ENCODE results near the gene CCDC171.
"Not testable (repeated sequence)": the region's sequence is repeated elsewhere in the genome, so short reads cannot be mapped to it uniquely, and the experiment has no call there.

The CCDC171 gene
- long read RNA-seq, donor 1, result 0 reads
- long read RNA-seq, donor 2, result 0 reads
- long read RNA-seq, donor 3, result 0 reads
- long read RNA-seq, donor 4, result 0 reads
- long read RNA-seq, donor 5, result 0 reads
- long read RNA-seq, donor 6, result 0 reads
- long read RNA-seq, donor 7, result 0 reads
- long read RNA-seq, donor 8, result 0 reads

DNA sequence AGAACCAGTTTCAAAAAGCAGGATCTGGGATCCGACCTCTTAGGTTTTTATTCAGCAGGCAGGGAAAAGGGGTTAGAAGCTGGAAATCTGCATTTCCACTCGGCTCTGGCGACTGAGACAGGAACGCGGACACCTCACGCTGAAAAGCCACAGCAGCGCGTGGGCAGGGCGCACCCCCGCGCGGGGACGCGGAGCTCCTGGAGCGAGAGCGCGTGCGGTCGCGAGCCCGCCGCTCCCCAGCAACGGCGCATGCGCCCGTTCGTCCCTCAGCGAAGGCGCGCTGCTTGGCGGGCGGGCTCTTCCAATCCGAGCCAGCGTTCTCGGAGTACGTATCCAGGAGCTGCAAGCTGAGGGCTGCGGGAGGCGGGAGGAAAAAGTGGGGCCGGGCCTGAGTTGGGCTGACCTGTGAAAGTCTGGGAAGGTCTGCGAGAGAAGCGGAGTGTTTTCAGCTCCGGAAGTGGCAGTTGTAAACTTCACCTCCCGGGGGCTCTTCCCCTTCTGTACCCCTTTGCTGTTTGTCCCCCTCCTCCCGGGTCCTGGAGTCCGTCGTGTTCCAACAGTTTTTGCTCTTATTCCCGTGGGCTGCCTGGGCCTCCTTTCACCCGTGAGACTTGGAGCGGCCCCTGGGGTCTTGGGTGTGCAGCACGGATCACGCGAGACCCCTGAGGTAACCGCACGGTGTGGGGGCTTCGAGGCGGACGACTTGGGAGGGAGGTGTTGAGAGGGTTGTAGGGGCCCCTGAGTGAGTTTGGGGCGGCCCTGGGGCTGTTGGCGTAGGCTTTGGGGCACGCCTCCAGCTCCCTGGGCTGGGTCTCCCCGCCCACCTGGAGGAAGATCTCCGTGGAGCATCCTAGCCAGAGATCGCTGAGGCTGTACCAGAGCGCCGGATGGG lies at the start of gene CCDC171:
CCDC171 (plus strand) TSS at position 408 of the 892 bp plus-strand sequence. CDS start 11,046 bp downstream, outside the sequence.
- peak; percentile 96 for DNase-seq

DNA sequence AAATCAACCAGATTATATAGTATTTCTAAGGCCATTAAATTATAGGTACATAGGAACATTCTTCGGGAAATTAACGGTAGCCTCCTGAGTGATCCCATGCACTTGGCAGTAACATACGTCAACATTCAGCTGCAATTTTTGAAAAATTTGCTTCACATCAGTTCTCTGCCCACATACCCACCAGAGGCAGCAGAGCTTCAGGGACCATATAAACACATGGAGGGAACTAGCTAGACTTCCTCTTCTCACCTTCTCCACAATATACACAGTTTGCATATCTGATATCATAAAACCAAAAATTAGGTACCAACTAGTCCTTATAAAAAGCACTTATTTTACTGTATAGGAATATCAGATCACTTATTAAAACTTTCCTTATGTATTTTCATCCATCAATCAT lies 46.9 kb upstream of the CCDC171 start:
- DNase-seq, result no peak

DNA sequence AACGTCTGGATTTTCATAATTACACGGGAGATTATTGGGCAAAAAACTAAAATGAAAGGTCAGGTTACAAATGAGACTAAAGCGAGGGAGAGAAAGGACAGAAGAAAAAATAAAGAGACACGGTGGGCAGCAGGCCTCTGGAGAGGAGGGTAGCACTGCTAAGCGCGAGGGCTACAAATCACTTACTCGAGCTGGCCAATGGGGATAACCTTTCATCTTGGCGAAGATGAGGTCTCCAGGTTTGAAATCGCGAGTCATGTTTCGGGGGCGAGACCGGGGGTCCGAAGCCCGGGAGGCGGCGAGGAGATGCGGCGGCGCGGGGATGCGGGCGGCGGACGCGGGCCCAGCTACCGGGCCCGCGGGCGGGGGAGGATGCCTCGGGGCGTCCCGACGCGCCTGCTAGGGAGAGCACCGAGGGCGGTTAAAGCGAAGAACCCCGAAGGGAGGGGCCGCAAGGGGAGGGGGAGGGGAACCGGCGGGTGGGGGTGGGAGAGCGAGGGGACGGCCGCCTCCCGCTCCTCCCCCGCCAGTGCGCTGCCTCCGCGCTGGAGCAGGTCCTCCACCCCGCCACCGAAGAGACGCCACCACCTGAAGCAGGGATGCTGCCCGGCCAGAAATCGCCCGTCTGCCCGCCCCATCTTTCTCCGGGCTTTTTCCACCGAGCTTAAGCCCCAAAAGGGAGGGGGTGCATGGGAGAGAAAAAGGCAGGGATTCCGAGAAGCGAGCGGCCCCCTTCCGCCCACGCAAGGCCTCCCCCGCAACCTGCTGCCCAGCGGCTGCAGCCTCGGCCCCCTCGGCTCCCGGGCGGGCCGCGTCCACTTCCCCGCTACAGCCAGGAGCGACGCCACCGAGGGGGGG lies 42.7 kb upstream of the CCDC171 start:
- DNase-seq, result peak; percentile 76

DNA sequence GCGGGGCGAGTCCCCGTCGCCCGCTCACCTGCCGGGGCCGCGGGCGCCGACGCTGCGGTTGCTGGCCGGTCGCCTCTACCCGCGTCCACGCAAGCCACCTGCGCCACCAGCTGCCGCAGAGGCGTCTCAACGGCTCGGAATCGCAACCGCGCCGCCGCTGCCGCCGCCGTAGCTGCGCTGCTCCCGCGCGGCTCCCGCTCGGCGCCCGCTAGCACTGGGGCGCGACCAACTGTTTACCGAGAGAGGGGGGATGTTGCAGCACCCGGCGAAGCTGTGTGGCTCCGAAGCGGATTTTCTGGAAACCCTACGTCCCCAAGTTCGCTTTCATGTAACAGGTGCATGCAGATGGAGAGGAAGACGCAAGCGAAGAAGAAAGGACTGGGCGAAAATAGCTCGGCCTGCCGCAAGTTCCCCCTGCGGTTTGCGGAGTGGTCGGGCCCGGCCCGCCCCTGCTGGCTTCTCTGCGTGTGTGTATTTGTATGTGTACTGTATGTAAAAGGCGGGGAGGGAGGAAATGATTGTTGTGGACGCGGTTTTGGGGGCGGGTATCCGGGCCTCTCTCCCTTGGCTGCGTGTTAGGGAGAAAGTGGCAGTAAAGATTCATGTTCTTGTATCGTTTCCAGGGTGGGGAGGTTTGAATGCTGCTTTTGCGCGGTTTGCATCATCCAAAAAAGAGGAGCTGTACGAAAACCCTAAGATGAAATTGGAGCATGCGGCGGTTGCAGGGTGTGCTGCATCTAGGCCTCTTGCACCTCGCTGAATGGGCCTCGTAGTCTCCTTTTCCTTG lies 41.9 kb upstream of the CCDC171 start, which contains the start of gene PSIP1:
PSIP1 (minus strand) TSS at position 182 of the 787 bp plus-strand sequence. CDS start 782 bp downstream, outside the sequence.
- DNase-seq, result peak; percentile 100

DNA sequence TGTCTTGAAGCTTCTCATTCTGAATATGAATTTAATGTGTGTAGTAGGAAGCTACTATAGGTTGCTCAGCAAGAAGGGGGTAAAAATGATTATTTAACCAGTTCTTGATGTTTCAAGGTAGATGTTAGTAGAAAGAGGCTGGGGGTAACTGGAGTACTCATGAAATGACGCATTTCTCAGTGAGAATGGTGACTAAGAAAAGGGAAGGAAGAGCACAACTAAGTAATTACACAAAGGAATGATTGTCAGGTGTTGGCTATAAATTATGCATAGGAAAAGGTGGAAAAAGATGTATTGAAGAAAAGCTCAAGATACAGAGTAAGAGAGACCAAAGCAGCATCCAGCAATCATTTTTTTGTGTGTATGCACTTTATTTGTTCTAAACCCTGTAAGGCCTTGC lies 40.6 kb upstream of the CCDC171 start:
- no peak for DNase-seq

DNA sequence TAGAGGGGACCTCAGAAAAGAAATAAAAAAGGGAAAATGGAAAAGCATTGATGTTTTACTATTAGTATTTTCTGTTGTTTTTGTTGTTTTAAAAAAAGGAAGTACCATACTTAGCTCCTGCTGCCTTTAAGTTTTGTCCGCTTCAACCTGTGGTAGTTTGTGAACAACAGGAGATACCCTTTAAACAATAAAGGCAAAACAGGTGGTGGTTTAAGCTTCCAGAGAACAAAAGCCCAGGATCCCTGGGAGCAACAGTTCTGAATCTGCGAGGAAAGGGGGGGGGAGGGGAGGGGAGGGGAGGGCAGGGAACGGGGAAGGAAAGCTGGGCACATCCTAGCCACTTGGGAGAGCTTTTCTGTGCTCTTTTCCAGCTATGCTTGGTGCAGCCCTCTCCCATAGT lies 40.0 kb upstream of the CCDC171 start:
- no peak for DNase-seq

DNA sequence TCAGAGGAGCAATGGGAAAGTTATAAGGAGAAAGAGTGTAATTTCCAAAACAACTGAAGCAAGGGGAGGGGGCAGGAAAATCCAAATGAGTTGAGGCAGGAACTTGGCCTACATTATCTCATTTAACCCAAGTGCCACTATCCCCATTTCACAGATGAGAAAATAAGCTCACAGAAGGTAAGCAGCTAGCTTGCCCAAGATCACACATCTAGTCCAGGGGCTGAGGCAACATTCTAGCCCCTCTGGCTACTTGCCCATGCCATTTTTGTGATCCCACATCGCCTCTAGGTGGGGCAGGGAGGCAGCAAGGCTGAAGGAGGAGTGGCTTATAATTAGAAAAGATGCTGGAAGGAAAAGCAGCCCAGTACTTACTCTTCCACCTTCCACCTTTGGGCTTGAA lies 39.5 kb upstream of the CCDC171 start:
- no peak for DNase-seq

DNA sequence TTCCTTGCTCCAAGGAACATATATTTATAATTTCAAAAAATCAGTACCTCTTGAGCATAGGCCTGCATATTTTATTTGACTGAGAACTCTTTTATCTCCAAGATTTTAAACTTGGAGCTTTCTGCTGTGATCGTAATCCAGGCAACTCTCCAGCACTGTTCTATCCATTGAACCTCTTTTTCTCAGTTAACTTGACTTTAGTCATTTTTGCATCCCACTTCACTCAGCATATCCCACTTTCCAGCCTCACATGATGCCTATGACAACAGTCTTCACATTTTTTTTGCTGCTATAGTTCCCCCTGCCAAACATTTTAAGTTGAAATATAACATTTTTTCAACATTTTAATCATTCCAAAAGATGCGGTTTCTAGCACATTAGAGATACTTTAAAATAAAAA lies 33.0 kb upstream of the CCDC171 start:
- DNase-seq, result no peak

DNA sequence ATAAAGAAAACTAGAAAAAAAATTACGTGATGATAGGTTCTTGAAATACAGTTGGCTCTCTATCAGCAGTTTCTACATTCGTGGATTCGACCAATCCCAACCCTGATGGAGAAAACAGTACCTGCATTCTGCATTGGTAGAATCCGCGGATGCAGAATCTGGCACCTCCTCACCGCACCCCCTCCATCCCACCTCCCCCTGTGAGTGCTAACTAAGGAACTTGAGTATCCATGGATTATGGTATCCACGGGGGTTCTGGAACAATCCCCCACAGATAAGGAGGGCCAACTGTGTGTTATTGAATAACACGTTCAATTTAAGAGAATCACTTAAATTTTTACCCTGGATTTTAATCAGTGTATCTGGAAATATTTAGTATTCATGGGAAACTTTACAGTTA lies 31.6 kb upstream of the CCDC171 start:
- DNase-seq, result no peak

DNA sequence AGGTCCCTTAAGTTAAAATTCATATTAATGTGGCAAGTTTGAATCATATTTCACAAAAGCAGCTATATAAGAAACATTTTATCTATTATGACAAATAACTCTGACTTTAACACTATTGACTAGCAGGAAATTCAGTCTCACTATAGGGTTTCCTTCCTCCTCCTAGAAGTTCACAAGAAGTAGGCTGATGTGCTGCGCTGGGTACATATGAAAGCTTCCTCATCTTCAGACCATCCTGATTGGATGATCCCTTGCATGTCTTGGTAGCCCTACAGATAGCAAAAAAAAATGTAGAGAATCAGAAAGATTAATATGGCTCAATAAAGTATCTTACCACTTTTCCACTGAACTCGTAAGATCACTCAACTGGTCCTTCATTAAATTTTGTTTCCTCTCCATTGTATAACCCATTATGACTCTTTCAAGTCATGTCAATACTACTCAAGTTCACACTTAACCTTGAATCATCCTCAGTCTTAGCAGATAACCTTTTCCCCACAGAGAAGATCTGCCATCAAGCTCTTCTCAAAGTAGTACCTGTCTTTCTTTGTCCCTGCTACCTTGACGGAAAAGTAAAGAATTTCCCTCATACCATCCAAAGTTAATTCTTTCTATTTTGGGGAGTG lies 30.6 kb upstream of the CCDC171 start:
- no peak for DNase-seq

DNA sequence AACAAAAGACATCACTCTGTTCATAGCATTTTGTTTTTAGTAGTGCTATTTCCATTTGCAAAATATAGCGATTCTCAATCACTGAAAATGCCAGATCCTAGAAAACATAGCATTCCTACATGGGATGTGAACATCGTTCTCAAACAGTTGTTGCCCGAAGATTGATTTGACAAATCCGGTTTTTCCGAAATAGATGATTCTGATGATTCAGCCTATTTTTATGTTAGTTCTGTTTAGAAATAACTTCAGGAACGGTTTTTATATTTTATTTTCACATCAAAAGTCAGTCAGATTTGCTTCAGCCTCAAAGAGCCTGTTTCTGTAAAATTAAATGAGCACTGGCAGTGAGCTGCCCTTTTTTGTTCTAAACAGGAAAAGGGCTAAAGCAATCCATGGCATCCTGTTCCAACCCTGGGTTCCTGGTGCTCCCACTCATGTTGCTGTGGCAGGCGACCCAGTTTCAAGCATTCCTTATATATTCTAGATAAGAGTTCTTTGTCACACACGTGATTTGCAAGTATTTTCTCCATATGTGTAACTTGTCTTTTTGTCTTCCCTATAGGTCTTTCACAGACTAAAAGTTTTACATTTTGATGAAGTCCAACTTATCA lies 27.9 kb upstream of the CCDC171 start:
- DNase-seq, result no peak

DNA sequence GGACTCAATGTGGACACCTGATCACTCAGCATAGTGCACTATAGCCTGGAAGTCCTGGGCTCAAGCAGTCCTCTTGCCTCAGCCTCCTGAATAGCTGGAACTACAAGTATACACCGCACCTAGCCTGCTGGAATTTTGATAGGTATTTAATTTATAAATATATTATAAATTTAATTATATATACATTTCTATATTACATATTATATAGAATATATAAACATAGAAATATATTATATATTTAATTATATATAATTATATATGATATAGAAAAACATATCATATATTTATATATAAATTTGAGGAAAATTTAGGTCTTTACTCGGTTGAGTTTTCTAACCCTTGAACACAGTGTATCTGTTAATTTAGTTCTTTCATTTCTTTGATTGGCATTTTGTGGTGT lies 26.9 kb upstream of the CCDC171 start:
- no peak for DNase-seq

DNA sequence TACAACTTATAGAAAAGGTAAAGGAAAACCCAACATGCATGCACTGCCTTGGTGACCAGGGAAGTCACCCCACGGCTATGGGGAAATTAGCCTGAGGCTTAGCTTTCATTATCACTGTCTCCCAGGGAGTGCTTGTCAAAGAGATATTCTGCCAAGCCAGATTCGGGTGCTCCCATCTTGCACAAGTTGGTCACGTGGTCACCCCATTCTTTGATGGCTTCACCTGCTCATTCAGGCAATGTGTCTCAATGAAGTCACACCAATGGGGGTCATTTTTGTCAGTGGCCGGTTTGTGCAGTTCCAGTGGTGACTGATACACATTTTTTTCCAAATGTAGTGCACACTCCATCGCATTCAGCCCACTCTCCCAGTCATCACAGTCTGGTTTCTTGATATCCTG lies 25.8 kb upstream of the CCDC171 start:
- DNase-seq, result not testable (repeated sequence)

DNA sequence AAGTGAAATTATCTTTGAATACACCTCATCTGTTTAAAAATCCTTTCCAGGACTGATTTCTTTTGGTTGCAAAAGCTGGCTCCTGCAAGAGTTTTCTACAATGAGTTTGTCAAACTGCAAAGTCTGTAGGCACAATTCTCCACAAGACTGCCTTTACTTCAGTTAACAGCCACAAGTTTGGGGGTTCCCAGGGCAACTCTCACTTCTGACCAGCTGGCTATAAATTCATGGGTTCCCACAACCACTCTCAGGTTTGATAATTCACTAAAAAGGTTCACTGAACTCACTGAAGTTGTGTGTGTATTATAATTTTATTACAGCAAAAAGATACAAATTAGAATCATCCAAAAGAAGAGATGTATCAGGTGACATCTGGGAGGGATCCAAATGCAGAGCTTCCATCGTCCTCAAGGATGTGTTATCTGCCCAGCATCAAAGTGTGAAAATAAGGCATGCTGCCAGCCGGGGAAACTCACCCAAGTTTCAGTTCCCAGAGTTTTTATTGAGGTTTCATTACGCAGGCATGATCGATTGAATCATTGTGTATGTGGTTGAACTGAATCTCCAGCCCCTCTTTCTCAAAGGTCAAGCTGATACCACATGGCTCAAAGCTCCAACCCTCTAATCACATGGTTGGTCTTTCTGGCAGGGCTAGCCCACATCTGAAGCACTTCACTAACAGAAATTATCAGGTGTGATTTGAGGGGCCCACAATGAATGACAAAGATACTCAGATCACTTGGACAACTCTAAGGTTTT lies 23.1 kb upstream of the CCDC171 start:
- no peak for DNase-seq

DNA sequence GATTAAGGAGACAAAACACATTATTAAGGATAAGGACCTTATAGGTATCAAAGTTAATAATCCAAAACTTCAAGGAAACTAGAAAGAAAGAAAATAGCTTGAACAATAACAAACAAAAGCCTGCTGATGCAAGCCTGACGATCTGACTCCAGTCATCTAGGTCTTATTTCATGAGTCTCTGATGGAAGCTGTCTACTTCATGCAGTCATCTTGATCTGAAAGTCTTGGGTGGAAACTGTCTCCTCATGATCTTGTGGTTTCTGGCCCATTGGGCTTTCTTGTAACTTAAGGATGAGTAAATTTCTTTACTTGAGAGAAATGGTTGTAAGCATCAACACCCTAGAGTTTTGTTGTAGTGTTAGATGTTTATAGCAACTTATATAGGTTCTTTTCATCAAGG lies 21.5 kb upstream of the CCDC171 start:
- DNase-seq, result no peak

DNA sequence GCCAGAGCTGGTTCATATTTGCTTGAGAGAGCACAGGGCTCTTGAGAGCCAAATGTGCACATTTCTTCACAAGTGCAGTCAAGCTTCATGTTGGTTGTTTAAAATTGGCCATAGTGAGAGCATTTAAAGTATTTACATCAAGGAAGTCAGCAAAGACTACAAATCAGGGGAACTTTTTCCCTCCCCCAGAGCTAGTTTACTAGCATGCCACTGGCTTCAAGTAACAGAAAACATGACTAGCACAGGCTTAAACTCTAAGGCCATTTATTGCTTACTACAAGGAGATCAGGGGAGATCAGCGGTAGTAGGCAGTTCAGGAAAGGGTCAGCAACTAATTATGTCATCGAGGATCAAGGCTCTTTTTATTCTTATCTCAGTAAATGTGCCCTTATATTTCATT lies 11.0 kb upstream of the CCDC171 start:
- peak; percentile 11 for DNase-seq

DNA sequence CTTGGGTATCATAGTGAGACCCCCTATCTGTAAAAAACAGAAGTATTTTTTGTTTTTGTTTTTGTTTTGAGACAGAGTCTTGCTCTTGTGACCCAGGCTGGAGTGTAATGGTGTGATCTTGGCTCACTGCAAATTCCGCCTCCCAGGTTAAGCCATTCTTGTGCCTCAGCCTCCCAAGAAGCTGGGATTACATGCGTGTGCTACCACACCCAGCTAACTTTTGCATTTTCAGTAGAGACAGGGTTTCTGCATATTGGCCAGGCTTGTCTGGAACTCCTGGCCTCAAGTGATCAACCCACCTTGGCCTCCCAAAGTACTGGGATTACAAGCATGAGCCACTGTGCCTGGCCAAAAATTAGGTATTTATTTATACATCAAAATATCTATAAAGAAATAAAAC lies 10.2 kb upstream of the CCDC171 start:
- DNase-seq, result no peak

DNA sequence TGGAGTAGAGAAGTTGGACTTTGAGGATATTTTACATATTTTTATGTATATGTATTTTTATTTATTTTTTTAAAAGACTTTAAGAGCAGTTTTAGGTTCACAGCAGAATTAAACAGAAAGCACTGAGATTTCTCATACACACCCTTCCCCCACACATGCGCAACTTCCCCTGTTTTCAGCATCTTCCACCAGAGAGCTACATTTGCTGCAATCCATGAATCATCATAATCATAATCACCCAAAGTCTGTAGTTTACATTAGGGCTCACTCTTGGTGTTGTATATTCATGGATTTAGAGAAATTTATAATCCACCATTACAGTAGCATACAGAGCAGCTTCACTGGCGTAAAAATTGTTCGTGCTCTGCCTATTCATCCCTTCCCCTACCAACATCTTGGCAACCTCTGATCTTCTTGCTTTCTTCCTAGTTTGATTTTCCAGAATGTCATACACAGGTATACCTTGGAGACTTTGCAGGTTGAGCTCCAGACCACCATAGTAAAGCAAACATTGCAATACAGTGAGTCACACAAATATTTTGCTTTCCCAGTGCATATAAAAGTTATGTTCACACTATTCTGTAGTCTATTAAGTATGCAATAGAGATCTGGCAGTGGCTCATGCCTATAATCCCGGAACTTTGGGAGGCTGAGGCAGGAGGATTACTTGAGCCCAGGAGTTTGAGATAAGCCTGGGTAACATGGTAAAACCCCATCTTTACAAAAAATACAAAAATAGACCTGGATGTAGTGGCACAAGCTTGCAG lies 9.6 kb upstream of the CCDC171 start:
- no peak for DNase-seq

DNA sequence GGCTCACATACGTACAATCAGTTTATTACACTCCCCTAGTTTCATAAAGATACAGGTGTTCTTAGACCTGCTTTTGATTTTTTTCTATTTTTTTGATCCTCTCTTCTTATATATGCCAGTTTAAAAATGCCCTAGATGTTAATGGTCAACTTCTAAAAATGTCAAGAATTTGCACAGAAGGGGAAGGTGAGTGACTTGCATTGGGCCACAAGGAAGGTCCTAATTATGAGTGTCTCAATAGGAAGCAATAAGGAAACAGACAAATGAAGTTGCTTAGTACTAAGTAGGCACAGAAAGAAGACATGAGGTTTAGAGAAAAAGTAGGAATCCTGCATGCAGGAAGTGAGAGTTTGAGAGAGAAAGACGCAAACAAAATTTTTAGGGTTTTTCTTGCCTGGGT lies 3.2 kb upstream of the CCDC171 start:
- DNase-seq, result no peak

DNA sequence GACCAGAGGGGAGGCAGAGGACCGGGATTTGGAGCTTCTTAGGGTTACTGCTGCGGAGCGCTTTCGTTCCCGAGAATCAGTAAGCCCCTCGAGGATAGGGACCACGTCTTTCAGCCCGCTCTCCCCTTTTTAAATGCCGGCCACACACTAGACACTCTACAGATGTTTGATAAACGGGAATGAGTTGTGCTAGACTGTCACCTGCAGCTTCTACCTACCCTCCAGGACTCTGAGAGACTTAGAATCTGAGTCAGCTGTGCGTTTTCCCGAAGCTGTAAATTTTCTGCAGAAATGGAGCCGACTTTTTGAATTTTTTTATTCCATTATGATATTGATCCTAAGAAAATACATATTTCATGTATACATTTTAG lies 670 bp downstream of the CCDC171 start:
- DNase-seq, result no peak
